ENCODE measurements around the gene CEMP1. TPM values are rescaled to one million over a fixed set of nuclear protein-coding genes. Genes with fewer than 3 reads are reported as not detected.

The CEMP1 gene
- total RNA-seq, 2 experiments from 2014 or later = 0.25 to 0.55 TPM

DNA sequence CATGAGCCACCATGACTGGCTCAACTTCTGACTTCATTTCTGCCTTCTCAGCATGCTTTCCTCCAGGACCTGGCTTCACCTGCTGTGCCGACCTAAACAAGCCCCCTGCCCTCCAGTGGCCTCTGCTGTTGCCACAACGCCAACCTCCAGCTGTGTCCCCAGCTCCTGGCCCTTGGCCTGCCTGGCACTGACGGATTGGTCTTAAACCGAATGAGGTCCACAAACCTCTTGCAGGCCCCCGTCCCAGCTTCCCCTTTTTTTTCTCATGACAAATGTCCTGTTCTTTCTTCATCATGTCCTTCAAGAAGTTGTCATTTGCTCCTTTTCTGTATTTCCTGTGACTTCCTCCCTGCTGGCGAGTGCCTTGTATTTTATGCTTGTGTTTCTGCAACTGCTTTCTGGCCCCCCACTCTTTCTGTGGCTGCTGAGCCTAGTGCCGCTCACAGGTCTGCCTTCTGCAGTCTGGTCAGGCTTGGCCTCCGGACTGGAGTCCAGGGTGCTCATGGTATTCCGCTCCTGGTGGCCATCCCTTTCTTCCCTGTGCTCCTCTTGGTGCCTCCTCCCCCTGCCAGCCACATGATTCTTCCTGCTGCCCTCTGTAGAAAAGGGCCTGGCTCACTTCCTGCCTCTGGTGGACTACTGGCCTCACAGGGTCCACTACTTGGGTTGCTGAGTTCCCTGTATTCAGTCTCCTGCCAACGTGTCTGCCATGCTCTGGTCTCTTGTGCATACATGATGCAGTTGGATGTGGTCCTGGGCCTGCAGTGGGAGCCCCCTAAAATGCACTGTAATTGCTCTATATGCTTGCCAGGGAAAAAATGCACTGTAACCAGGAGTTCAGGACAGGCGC is 14.6 kb downstream of the CEMP1 start:
- Histone ChIP-seq H3K4me3 (ENCODE audit: low read depth, low read length, poor library complexity, severe bottlenecking) (no peak overlapping the region), H3K27ac (ENCODE audit: low read depth, low read length, poor library complexity, severe bottlenecking) (no peak overlapping the region), H3K4me1 (ENCODE audit: insufficient read depth, low read length, poor library complexity, severe bottlenecking) (peaks cover 48% of the 10 kb centered on the region), H3K9me3 (ENCODE audit: low read length) (no peaks in the 10 kb centered on the region), H3K36me3 (ENCODE audit: insufficient read depth, low read length) (peaks cover 11% of the 10 kb centered on the region; the same call in 1 of the 2 replicates), H3K9me2 (ENCODE audit: insufficient read depth, low read length) (no peaks in the 10 kb centered on the region), H3K79me2 (ENCODE audit: insufficient read depth, low read depth, low read length) (peaks cover 51% of the 10 kb centered on the region), H4K20me1 (ENCODE audit: insufficient read depth, low read length) (peaks cover 9% of the 10 kb centered on the region), H2AFZ (ENCODE audit: low read length) (no peak overlapping the region), H3K4me2 (ENCODE audit: low read length) (peak overlapping the region; percentile 92; the same call in 1 of the 2 replicates)
- POLR2A ChIA-PET = no interaction called here
- no peak for TF ChIP-seq EZH2phosphoT487 (IDR thresholded peaks at IDR 0.05; ENCODE audit: borderline replicate concordance, low read depth, low read length)
- TF ChIP-seq CTCF (conservative IDR thresholded peaks at IDR 0.05; ENCODE audit: low read length) = no peak
- intact Hi-C loops (cut with micrococcal nuclease; ENCODE audit: unreplicated experiment) = no loop called here
- no TSS peak for BruUV-seq (replicated peaks)
- no peak for DNase-seq (ENCODE audit: low spot score)
- CTCF ChIA-PET (ENCODE audit: unreplicated experiment) = no interaction called here

DNA sequence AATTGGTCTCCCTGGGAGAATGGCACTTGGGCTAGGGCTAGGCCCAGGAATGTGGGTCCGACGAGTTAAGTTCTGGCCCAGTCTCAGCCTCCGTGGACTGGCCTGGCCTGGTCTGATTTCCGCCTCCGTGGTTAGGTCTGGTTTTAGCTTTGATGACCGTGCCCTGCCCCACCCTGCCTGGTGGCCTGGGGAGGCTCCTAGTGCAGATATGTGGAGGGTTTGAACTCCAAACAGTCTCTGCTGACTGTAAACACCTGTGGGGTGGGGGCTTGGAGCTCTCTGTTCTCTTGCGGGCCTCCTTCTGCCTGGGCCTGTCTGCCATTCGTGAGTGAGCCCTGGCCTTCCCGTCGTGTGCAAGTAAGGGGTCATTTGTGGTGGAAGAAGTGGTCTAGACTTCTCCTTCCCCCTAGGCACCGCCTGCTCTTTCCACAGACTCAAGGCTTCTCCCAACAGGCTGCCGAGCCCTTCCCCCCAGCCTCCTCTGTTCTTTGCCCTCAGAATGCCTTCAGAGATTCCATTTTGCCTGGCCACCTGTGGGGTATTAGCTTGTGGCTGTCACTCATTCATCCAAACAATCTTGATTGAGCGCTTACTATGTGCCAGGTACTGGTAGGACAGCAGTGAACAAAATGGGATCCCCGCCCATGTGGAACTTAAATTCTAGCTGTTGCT is 15.9 kb downstream of the CEMP1 start:
- Histone ChIP-seq H4K20me1 (ENCODE audit: insufficient read depth, low read length) (peaks cover 9% of the 10 kb centered on the region), H3K4me3 (ENCODE audit: low read depth, low read length, poor library complexity, severe bottlenecking) (peak overlapping the region; percentile 99), H2AFZ (ENCODE audit: low read length) (no peak overlapping the region), H3K36me3 (ENCODE audit: insufficient read depth, low read length) (peaks cover 11% of the 10 kb centered on the region; the same call in 1 of the 2 replicates), H3K4me2 (ENCODE audit: low read length) (peak overlapping the region; percentile 92), H3K4me1 (ENCODE audit: insufficient read depth, low read length, poor library complexity, severe bottlenecking) (peaks cover 42% of the 10 kb centered on the region), H3K27ac (ENCODE audit: low read depth, low read length, poor library complexity, severe bottlenecking) (peak overlapping the region; percentile 34), H3K9me2 (ENCODE audit: insufficient read depth, low read length) (no peaks in the 10 kb centered on the region), H3K9me3 (ENCODE audit: low read length) (no peaks in the 10 kb centered on the region), H3K79me2 (ENCODE audit: insufficient read depth, low read depth, low read length) (peaks cover 46% of the 10 kb centered on the region)
- CTCF ChIA-PET (ENCODE audit: unreplicated experiment) = no interaction called here
- intact Hi-C loops (cut with micrococcal nuclease; ENCODE audit: unreplicated experiment) = no loop called here
- TF ChIP-seq EZH2phosphoT487 (IDR thresholded peaks at IDR 0.05; ENCODE audit: borderline replicate concordance, low read depth, low read length) (no peak), CTCF (conservative IDR thresholded peaks at IDR 0.05; ENCODE audit: low read length) (no peak)
- POLR2A ChIA-PET = interaction anchor here (0.6 kb wide), 1 partner anchor 84 kb away, joined by 5 read pairs; no protein-coding TSS in a partner anchor
- no TSS peak for BruUV-seq (replicated peaks)
- DNase-seq (ENCODE audit: low spot score) = no peak
